SU-DHL-6 (cell line): ENCODE results near the gene ARHGAP26.

Experiments used
- CTCF ChIP-seq: fragments of 200-600 bp; sonication (generic); IDR thresholded peaks from one replicate; pipeline ENCODE4 v1.5.1; 2017; ENCODE audit warnings: antibody characterized with exemption, mild to moderate bottlenecking, low read length, moderate library complexity; ENCODE audit not compliant: insufficient read depth, poor library complexity, severe bottlenecking
- EZH2phosphoT487 ChIP-seq: fragments of 200-600 bp; sonication (generic), shearing (Covaris generic); conservative IDR thresholded peaks from 2 replicates; pipeline ENCODE4 v1.6.1; 2018; ENCODE audit warnings: mild to moderate bottlenecking, antibody characterized with exemption, low read length, moderate library complexity, mixed read lengths

GRCh38 chr5:142881784-142882126, 111.6 kb downstream of the ARHGAP26 start:
- TF ChIP-seq CTCF (no peak), EZH2phosphoT487 (no peak)
